UCSD-AML1 (cell line): ENCODE results near the gene PDE4D.
"Not testable (repeated sequence)": the region's sequence is repeated elsewhere in the genome, so short reads cannot be mapped to it uniquely, and the experiment has no call there.

Experiments used
- DNase-seq: peaks from one replicate; lab custom pipeline; 2025; ENCODE audit not compliant: unreplicated experiment; lab: John Stamatoyannopoulos, UW

PDE4D gene

GRCh38 chr5:59437176-59437575 is 456.4 kb downstream of the PDE4D start:
- no peak for DNase-seq

- DNase-seq = no peak
Measured at GRCh38 chr5:59436364-59437148, 457.0 kb downstream of the PDE4D start.

GRCh38 chr5:59433174-59433573 is 460.4 kb downstream of the PDE4D start:
- no peak for DNase-seq

- DNase-seq = no peak
Measured at GRCh38 chr5:59430066-59430685, 463.4 kb downstream of the PDE4D start.

GRCh38 chr5:59428391-59428790 is 465.1 kb downstream of the PDE4D start:
- DNase-seq = no peak

- no peak for DNase-seq
Measured at GRCh38 chr5:59424515-59424914, 469.0 kb downstream of the PDE4D start.

- no peak for DNase-seq
Measured at GRCh38 chr5:59423021-59423420, 470.5 kb downstream of the PDE4D start.

- DNase-seq = no peak
Measured at GRCh38 chr5:59421986-59422941, 471.3 kb downstream of the PDE4D start.

- no peak for DNase-seq
Measured at GRCh38 chr5:59420596-59420995, 472.9 kb downstream of the PDE4D start.

- DNase-seq = no peak
Measured at GRCh38 chr5:59418808-59419207, 474.7 kb downstream of the PDE4D start.

- DNase-seq = no peak
Measured at GRCh38 chr5:59416451-59416850, 477.1 kb downstream of the PDE4D start.

GRCh38 chr5:59416026-59416425 is 477.5 kb downstream of the PDE4D start:
- no peak for DNase-seq

GRCh38 chr5:59412428-59412827 is 481.1 kb downstream of the PDE4D start:
- DNase-seq = no peak

- DNase-seq = not testable (repeated sequence)
Measured at GRCh38 chr5:59408997-59409396, 484.5 kb downstream of the PDE4D start.

GRCh38 chr5:59407967-59408366 is 485.6 kb downstream of the PDE4D start:
- no peak for DNase-seq

GRCh38 chr5:59401637-59402036 is 491.9 kb downstream of the PDE4D start:
- no peak for DNase-seq

GRCh38 chr5:59394956-59395355 is 498.6 kb downstream of the PDE4D start:
- DNase-seq = not testable (repeated sequence)

GRCh38 chr5:59393585-59394420 is 499.7 kb downstream of the PDE4D start:
- no peak for DNase-seq

- no peak for DNase-seq
Measured at GRCh38 chr5:59391576-59391975, 501.9 kb downstream of the PDE4D start.

- DNase-seq = no peak
Measured at GRCh38 chr5:59390989-59391388, 502.5 kb downstream of the PDE4D start.
